SK-N-SH treated with all-trans-retinoic acid at 6 μM for 48 hours (cell line): Measurements from ENCODE around the gene SDK2.

Source experiments
- ATAC-seq: fragments of 200-7000 bp; cut with Tn5 transposase; 3 replicates; pipeline ENCODE4 v1.9.1; 2020; ENCODE audit warnings: mild to moderate bottlenecking, moderate library complexity
- ARNTL ChIP-seq: fragments of 450-650 bp; formaldehyde crosslinking; IDR thresholded peaks from 2 replicates; pipeline ENCODE4 v1.5.0; 2020; ENCODE audit warnings: low read depth, mild to moderate bottlenecking, moderate library complexity, borderline replicate concordance
- BACH2 ChIP-seq: fragments of 250-450 bp; sonication (Bioruptor Pico); IDR thresholded peaks from 2 replicates; pipeline ENCODE4 v1.9.0; 2021; ENCODE audit warnings: mild to moderate bottlenecking, borderline replicate concordance
- CSDC2 ChIP-seq: fragments of 250-450 bp; sonication (Bioruptor Pico); IDR thresholded peaks from 2 replicates; pipeline ENCODE4 v1.5.0; 2020; ENCODE audit warnings: mild to moderate bottlenecking, moderate library complexity
- CSRNP3 ChIP-seq: fragments of 250-450 bp; sonication (Bioruptor Pico); IDR thresholded peaks from 2 replicates; pipeline ENCODE4 v1.5.1; 2021; ENCODE audit warnings: mild to moderate bottlenecking, moderate library complexity
- ESRRG ChIP-seq: fragments of 250-450 bp; sonication (Bioruptor Pico); IDR thresholded peaks from 2 replicates; pipeline ENCODE4 v1.6.1; 2021; ENCODE audit warnings: mild to moderate bottlenecking
- GLIS3 ChIP-seq: fragments of 250-450 bp; sonication (Bioruptor Pico); IDR thresholded peaks from 2 replicates; pipeline ENCODE4 v1.5.0; 2020; ENCODE audit warnings: mild to moderate bottlenecking, moderate library complexity
- ISL1 ChIP-seq: fragments of 250-450 bp; sonication (Bioruptor Pico); IDR thresholded peaks from 2 replicates; pipeline ENCODE4 v2.1.2; 2022; ENCODE audit warnings: mild to moderate bottlenecking, moderate library complexity
- OSR1 ChIP-seq: fragments of 250-450 bp; sonication (Bioruptor Pico); IDR thresholded peaks from 2 replicates; pipeline ENCODE4 v1.8.0; 2022; ENCODE audit warnings: moderate library complexity, mild to moderate bottlenecking, inconsistent platforms
- PATZ1 ChIP-seq: fragments of 250-450 bp; sonication (Bioruptor Pico); IDR thresholded peaks from 2 replicates; pipeline ENCODE4 v1.8.0; 2020; ENCODE audit warnings: mild to moderate bottlenecking, moderate library complexity, borderline replicate concordance
- POU6F1 ChIP-seq: fragments of 250-450 bp; sonication (Bioruptor Pico); IDR thresholded peaks from 2 replicates; pipeline ENCODE4 v1.8.0; 2021; ENCODE audit warnings: low read depth, mild to moderate bottlenecking, moderate library complexity, borderline replicate concordance
- PPARA ChIP-seq: fragments of 250-450 bp; sonication (Bioruptor Pico); IDR thresholded peaks from 2 replicates; pipeline ENCODE4 v1.5.0; 2020; ENCODE audit warnings: mild to moderate bottlenecking, borderline replicate concordance
- RARB ChIP-seq: fragments of 250-450 bp; sonication (Bioruptor Pico); IDR thresholded peaks from 2 replicates; pipeline ENCODE4 v1.8.0; 2021; ENCODE audit warnings: mild to moderate bottlenecking, moderate library complexity
- SNAI2 ChIP-seq: fragments of 250-450 bp; sonication (Bioruptor Pico); IDR thresholded peaks from 2 replicates; pipeline ENCODE4 v1.5.0; 2020; ENCODE audit warnings: mild to moderate bottlenecking, moderate library complexity
- TCF4 ChIP-seq: fragments of 250-450 bp; sonication (Bioruptor Pico); IDR thresholded peaks from 2 replicates; pipeline ENCODE4 v1.8.0; 2021; ENCODE audit warnings: mild to moderate bottlenecking, moderate library complexity, borderline replicate concordance
- TOX ChIP-seq: fragments of 250-450 bp; sonication (Bioruptor Pico); IDR thresholded peaks from 2 replicates; pipeline ENCODE4 v1.8.0; 2021; ENCODE audit warnings: mild to moderate bottlenecking, moderate library complexity, borderline replicate concordance
- ZC3H10 ChIP-seq: fragments of 250-450 bp; sonication (Bioruptor Pico); IDR thresholded peaks from 2 replicates; pipeline ENCODE4 v1.5.1; 2021; ENCODE audit warnings: mild to moderate bottlenecking, moderate library complexity
- ZFP3 ChIP-seq: fragments of 250-450 bp; sonication (Bioruptor Pico); IDR thresholded peaks from 2 replicates; pipeline ENCODE4 v1.5.0; 2020; ENCODE audit warnings: mild to moderate bottlenecking, moderate library complexity
- ZFP30 ChIP-seq: fragments of 450-650 bp; formaldehyde crosslinking; IDR thresholded peaks from 2 replicates; pipeline ENCODE4 v1.5.0; 2022; ENCODE audit warnings: mild to moderate bottlenecking, moderate library complexity
- ZNF565 ChIP-seq: fragments of 450-650 bp; formaldehyde crosslinking; conservative IDR thresholded peaks from 2 replicates; pipeline ENCODE4 v1.5.0; 2020; ENCODE audit warnings: low read depth, mild to moderate bottlenecking, moderate library complexity
- ZNF70 ChIP-seq: fragments of 450-650 bp; formaldehyde crosslinking; IDR thresholded peaks from 2 replicates; pipeline ENCODE4 v1.5.0; 2020; ENCODE audit warnings: mild to moderate bottlenecking, moderate library complexity
- ZNF8 ChIP-seq: fragments of 450-650 bp; formaldehyde crosslinking; IDR thresholded peaks from 2 replicates; pipeline ENCODE4 v1.5.0; 2020; ENCODE audit warnings: mild to moderate bottlenecking, moderate library complexity
- TF ChIP-seq, protein P1 (sequence below): fragments of 250-450 bp; sonication (Bioruptor Pico); IDR thresholded peaks from 2 replicates; pipeline ENCODE4 v1.5.1; 2020; ENCODE audit warnings: low read depth, mild to moderate bottlenecking, moderate library complexity

The SDK2 gene

DNA sequence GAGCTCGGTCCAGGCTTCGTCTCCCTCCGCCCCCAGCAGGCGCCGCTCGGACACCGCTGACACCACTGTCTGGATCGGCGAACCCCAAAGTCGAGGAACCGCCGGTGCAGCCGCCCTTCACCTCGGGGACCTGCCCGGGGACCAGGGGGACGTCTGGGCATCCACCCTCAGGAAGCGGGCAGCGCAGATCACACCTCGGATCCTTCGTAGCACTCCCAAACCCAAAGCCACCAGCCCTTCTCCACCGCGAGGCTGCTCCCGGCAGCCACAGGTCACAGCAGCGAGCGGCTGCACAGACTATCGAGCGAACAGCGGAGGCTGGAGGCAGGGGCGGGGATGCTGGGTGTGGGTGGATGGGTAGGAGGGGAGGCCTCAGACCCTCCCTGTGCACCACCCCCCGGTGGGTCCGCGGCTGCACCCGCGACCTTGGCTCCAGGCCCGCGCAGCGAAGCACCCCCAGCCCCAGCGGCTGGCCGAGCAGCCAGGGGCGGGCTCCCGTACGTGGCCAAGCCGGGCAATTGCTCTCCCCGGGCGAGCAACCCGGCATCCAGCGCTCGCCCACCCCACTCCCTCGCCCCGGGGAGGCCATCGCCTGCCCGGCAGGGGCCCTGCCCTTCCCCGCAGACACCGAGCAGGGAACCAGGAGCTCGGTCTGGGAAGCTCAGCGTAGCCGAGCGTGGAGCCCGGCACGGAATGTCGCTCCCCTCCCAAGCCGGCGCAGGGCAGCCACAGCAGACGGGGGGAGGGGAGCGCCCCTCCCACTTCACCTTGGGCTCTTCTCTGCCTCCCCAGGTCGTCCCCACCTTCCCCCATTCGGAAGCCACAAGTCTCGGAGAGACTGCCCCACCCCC, 1.0 kb downstream of the SDK2 start:
- ATAC-seq, result peak; percentile 69
- TF ChIP-seq ISL1 (CRISPR knock-in tag), result no peak
- no peak for TF ChIP-seq CSDC2 (CRISPR knock-in tag)
- TF ChIP-seq ZFP3, result no peak
- TF ChIP-seq ZNF8 (CRISPR knock-in tag), result no peak
- TF ChIP-seq POU6F1 (CRISPR knock-in tag), result no peak
- TF ChIP-seq RARB, result no peak
- no peak for TF ChIP-seq GLIS3 (CRISPR knock-in tag)
- TF ChIP-seq ZC3H10 (CRISPR knock-in tag), result no peak
- no peak for TF ChIP-seq TOX
- TF ChIP-seq PATZ1 (CRISPR knock-in tag), result no peak
- no peak for TF ChIP-seq CSRNP3 (CRISPR knock-in tag)
- TF ChIP-seq ZFP30, result no peak
- no peak for TF ChIP-seq PPARA
- TF ChIP-seq ARNTL (CRISPR knock-in tag), result no peak
- TF ChIP-seq ZNF565, result no peak
- TF ChIP-seq OSR1 (CRISPR knock-in tag), result no peak
- no peak for TF ChIP-seq ZNF70
- no peak for TF ChIP-seq SNAI2 (CRISPR knock-in tag)
- no peak for TF ChIP-seq BACH2 (CRISPR knock-in tag)
- no peak for TF ChIP-seq ESRRG (CRISPR knock-in tag)

DNA sequence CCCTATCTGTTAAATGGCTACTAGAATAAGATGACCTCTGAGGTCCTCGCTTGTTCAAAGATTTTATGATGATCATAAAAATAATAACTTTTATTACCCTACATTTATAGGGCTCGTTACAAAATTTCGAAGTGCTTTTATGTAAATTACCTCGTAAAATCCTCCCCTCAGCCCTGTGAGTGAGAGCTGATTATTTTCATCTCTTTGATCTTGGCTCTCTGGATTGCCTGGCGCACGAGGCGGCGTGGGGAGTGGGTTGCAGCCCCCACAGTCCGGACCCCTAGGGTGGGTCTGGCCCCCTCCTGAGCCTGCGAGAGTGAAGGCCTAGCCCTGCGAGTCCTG, 1.6 kb downstream of the SDK2 start:
- ATAC-seq, result no peak

GRCh38 chr17:73641826-73642600, 2.2 kb downstream of the SDK2 start:
- no peak for ATAC-seq
- TF ChIP-seq CSDC2 (CRISPR knock-in tag), result no peak
- TF ChIP-seq ZC3H10 (CRISPR knock-in tag), result no peak
- TF ChIP-seq ZNF565, result no peak
- TF ChIP-seq SNAI2 (CRISPR knock-in tag), result no peak
- TF ChIP-seq, protein P1, sequence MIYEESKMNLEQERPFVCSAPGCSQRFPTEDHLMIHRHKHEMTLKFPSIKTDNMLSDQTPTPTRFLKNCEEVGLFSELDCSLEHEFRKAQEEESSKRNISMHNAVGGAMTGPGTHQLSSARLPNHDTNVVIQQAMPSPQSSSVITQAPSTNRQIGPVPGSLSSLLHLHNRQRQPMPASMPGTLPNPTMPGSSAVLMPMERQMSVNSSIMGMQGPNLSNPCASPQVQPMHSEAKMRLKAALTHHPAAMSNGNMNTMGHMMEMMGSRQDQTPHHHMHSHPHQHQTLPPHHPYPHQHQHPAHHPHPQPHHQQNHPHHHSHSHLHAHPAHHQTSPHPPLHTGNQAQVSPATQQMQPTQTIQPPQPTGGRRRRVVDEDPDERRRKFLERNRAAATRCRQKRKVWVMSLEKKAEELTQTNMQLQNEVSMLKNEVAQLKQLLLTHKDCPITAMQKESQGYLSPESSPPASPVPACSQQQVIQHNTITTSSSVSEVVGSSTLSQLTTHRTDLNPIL, result no peak
- TF ChIP-seq, all 23 proteins: peak for 0

More for the DNA sequence above, 1.6 kb downstream of the SDK2 start:
- no peak for TF ChIP-seq RARB

GRCh38 chr17:73640691-73641090, 3.6 kb downstream of the SDK2 start:
- ATAC-seq, result no peak
- TF ChIP-seq PPARA, result no peak
- TF ChIP-seq OSR1 (CRISPR knock-in tag), result no peak
- no peak for TF ChIP-seq TCF4
- TF ChIP-seq, protein P1, result no peak
- no peak for TF ChIP-seq ZNF8 (CRISPR knock-in tag)
- no peak for TF ChIP-seq BACH2 (CRISPR knock-in tag)
- TF ChIP-seq SNAI2 (CRISPR knock-in tag), result no peak
- no peak for TF ChIP-seq POU6F1 (CRISPR knock-in tag)
- TF ChIP-seq PATZ1 (CRISPR knock-in tag), result no peak
- no peak for TF ChIP-seq CSRNP3 (CRISPR knock-in tag)
- TF ChIP-seq RARB, result no peak
